ENCODE results near the gene S100PBP. TPM values are rescaled to one million over a fixed set of nuclear protein-coding genes. Genes with fewer than 3 reads are reported as not detected.

Gene S100PBP
- total and polyA plus RNA-seq, 10 of the 15 experiments (the other 5 are each of a cell fraction or from before 2014, with no cell fraction given) = 17.0 to 98.3 (median 40.6) TPM

DNA sequence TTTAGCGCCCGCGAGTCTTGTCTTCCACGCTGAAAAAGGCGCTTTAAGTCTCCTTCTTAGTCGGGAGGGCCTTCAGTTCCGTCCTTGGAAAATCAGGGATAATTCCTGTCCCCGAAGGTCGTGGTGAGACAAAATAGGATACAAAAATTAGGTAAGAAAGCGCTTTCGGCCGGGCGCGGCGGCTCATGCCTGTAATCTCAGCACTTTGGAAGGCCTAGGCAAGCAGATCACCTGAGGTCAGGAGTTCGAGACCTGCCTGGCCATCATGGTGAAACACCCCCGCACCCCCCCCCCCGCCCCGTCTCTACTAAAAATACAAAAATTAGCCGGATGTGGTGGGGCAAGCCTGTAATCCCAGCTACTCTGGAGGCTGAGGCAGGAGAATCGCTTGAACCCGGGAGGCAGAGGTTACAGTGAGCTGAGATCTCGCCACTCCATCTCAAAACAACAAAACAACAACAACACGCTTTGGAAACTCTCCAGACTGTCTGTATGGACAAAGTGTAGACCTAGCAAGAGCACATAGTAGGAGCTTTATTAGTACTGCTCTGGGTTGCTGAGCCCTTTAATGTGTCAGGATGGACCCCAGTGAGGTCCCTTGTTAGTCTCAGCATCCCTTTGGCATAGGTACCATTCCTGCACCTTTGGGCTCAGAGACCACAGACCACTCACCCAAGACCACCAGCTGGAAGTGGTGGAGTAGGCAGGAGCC, 84.5 kb downstream of the S100PBP start:
- no peak overlapping the region; the same call in 1 of the 2 replicates for H3K4me3 ChIP-seq
- RAD21 ChIA-PET (ENCODE audit: unreplicated experiment) = interaction anchor here (0.5 kb wide), 1 partner anchor 381 kb away, joined by 3 read pairs; no protein-coding TSS in a partner anchor
- peaks cover 2 to 7% of the 10 kb centered on the region in 2 experiments for H3K27me3 ChIP-seq (replicated peaks in 1 of 2; ENCODE audit: control insufficient read depth in 2 of 2, insufficient read depth in 2 of 2, low read length in 1 of 2)
- no peak for FAIRE-seq
- H4K20me1 ChIP-seq (ENCODE audit: control insufficient read depth, insufficient read depth) = no peaks in the 10 kb centered on the region
- SMC1A ChIA-PET (ENCODE audit: uncharacterized antibody, unreplicated experiment) = no interaction called here
- no peak for ATAC-seq
- peak overlapping the region; percentile 60; the same call in 1 of the 2 replicates for H3K4me2 ChIP-seq (ENCODE audit: control insufficient read depth, insufficient read depth)
- H3K4me1 ChIP-seq (ENCODE audit: control insufficient read depth, insufficient read depth, low read length) = no peaks in the 10 kb centered on the region
- WGBS (ENCODE audit: insufficient coverage, insufficient replicate concordance, low lambda C conversion rate, missing lambda C conversion rate) = 70% methylated on average over 21 of the region's 24 CpGs
- no peak for TF ChIP-seq CREB1 (IDR thresholded peaks at IDR 0.05; ENCODE audit: low read depth)
- no peak for TF ChIP-seq SP1 (IDR thresholded peaks at IDR 0.05; ENCODE audit: low read depth, low read length)
- no peak for TF ChIP-seq DPF2 (IDR thresholded peaks at IDR 0.05)
- TF ChIP-seq, protein P1, sequence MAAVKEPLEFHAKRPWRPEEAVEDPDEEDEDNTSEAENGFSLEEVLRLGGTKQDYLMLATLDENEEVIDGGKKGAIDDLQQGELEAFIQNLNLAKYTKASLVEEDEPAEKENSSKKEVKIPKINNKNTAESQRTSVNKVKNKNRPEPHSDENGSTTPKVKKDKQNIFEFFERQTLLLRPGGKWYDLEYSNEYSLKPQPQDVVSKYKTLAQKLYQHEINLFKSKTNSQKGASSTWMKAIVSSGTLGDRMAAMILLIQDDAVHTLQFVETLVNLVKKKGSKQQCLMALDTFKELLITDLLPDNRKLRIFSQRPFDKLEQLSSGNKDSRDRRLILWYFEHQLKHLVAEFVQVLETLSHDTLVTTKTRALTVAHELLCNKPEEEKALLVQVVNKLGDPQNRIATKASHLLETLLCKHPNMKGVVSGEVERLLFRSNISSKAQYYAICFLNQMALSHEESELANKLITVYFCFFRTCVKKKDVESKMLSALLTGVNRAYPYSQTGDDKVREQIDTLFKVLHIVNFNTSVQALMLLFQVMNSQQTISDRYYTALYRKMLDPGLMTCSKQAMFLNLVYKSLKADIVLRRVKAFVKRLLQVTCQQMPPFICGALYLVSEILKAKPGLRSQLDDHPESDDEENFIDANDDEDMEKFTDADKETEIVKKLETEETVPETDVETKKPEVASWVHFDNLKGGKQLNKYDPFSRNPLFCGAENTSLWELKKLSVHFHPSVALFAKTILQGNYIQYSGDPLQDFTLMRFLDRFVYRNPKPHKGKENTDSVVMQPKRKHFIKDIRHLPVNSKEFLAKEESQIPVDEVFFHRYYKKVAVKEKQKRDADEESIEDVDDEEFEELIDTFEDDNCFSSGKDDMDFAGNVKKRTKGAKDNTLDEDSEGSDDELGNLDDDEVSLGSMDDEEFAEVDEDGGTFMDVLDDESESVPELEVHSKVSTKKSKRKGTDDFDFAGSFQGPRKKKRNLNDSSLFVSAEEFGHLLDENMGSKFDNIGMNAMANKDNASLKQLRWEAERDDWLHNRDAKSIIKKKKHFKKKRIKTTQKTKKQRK (IDR thresholded peaks at IDR 0.05; ENCODE audit: low read depth, low read length) = no peak
- no peak overlapping the region; the same call in 1 of the 2 replicates for H2AFZ ChIP-seq (ENCODE audit: control insufficient read depth, low read depth, low read length)
- POLR2A ChIA-PET = no interaction called here
- CTCF ChIA-PET = interaction anchor here (1.7 kb wide), 1 partner anchor 10 kb away, joined by 4 read pairs; no protein-coding TSS in a partner anchor
- H3K36me3 ChIP-seq (ENCODE audit: control insufficient read depth in 2 of 2, insufficient read depth in 2 of 2, low read length in 1 of 2) = no peaks in the 10 kb centered on the region
- intact Hi-C loops (cut with micrococcal nuclease; ENCODE audit: unreplicated experiment) (no loop called here), in situ Hi-C loops (cut with MboI) (no loop called here)
- H3K9ac ChIP-seq (ENCODE audit: control insufficient read depth, insufficient read depth, low read length) = no peak overlapping the region
- no peak for DNase-seq (ENCODE audit: low read depth, low spot score)
- H3K9me3 ChIP-seq (replicated peaks; ENCODE audit: control insufficient read depth, insufficient read depth, low read length) = no peaks in the 10 kb centered on the region
- H3K27ac ChIP-seq (ENCODE audit: control insufficient read depth, insufficient read depth) = no peak overlapping the region
- no peaks in the 10 kb centered on the region for H3K79me2 ChIP-seq (ENCODE audit: control insufficient read depth, insufficient read depth, low read length)
- no TSS peak for BruUV-seq (replicated peaks)

Measured in GM12878 (cell line).